Stimulated activated CD4-positive, alpha-beta T cell treated with anti-CD3 and anti-CD28 coated beads, Interleukin-1b, Interleukin-23, amount 100 ng/mL, for 1 hour (primary cell): ENCODE measurements around the gene KLHL29.

ENCODE experiments used
- DNase-seq, 2 donors: peaks; one replicate each; pipeline ENCODE4 v3.0.0-alpha.2; 2020; ENCODE audit warnings: low read depth in 2 of 2

The KLHL29 gene

DNA sequence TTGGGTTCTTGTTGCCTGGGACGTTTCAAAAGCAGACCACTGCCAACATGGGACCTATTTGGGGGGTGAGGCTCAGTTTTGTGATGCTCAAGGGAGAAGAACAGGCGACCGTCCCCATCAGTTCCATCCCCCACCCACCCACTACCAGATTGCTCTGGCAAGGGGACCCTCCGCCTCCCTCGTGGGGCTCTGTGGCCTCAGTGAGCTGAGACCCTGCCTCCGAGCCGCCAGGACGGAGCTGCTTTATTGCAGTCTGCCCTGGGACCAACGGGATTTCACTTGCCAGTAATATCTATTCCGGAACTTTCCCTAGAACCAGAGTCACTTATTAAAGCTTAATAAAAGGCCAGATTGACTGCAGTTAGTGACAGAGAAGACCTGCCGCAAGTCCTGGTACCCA is 146.3 kb downstream of the KLHL29 start:
- no peak for DNase-seq

DNA sequence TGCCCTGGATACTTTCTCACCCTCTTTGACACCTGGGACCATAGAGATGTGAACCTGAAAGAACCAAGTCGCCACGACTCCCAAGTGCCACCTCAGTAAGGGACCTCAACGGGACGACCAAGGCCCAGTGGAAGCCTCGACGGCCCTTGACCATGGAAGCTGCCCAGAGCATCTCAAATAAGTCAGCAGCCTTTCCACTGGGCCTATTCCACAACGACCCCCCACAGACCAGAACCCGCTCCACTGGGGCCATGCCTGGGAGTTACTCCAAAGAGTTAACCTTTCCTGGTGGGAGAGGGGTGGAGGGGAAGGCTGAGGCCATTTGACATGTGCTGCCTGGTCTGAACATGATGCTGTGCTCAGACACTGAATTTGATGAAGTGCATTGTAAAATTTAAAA is 146.9 kb downstream of the KLHL29 start:
- DNase-seq = no peak

DNA sequence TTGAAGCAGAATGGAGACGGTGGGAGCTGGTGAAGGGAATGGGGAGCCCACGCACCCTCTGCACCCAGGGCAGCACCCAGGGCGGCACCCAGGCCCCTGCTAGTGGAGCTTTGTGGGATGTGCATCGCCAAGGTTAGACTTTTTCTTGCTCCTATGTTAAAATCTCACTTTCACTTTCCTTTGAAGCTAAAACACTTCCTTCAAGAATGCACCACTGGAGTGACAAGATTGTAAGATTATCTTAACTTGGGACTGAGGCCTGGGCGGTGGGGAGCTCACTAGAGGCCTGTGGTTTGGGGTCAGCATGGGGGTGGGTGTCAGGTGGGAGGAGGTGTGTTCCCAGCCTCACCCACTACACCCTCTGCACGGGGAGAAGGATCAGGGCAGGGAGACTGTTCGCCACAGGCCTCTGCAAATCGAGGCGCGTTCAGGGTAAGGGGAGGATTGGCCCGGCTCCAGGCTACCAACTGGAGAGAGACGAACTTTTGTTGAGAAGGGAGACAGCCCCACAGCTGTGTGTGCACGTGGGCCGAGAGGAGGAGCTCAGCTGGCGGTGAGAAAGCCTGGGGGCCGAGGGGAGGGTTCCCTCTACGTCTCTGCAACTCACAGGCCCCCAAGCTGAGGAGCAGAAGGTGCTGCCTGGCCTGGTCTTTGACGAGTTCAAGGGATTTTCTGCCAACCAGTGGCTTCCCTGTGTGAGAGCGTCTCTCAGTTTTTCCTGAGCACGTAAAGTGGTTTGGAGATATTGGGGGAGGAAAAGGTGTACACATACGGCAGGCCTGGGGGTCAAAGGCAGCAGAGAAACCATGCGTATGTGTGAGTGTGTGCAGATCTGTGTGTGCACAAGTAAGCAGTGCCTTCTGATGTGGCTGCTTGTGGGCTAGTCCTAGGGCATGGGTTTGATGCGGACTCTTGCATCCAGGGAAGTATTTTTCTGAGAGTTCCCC is 147.7 kb downstream of the KLHL29 start:
- no peak for DNase-seq

DNA sequence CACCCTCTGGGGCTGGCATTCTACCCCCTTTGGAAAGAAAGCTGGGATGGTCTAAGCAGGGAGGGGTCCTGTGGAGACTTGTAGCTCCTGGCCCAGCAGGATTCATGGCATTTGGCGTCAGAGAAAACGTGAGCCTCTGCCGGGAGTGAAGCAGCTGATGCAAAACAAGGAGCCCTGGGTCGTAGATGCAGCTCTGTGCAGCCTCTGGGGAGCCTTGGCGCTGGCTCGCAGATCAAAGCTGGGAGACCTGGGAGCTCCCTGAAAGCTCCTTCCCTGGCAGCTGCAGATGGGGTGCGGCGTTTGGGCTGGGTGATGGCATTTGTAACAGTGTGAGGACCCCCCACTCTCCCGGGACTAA is 148.3 kb downstream of the KLHL29 start:
- DNase-seq = no peak

- DNase-seq = no peak
Observed at GRCh38 chr2:23534771-23535170, 149.8 kb downstream of the KLHL29 start.

DNA sequence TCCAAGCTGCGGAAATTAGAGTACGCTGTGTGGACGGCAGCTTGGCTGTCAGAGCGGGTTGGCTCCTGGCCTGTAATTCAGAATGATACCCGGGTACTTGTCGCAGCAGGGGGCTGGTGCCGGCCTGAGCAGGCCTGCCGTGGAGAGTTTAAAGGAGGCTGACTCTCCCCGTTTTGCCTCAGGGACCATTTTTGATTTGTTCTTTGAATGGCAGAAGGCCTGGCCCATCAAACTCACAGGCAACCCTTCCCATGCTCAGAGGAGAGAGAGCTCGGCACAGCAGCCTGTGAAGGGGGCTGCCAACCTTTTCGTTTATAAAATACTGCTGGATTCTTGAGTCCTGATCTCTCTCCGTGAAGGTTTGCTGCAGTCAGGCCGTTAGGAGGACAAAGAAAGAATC is 151.3 kb downstream of the KLHL29 start:
- DNase-seq = no peak

GRCh38 chr2:23537991-23538390 is 153.0 kb downstream of the KLHL29 start:
- DNase-seq = no peak

DNA sequence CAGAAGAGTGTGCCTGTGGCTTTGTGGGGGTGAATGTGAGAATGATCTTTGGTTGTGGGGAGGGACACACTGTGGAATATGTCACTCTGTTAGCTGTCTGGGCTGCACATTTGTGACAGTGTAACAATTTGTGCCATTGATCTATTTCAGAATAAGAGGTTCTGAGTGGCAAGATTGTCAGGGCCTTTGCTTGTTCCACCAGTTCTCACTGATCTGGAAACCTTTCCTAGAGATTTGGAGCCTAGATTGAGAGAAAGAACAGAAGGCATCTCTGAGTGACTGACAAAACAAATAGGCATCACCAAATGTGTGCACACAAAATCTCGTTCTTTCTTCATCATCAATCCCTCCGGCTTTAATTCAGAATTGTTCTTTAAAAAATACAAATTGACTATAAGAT is 153.6 kb downstream of the KLHL29 start:
- no peak for DNase-seq

DNA sequence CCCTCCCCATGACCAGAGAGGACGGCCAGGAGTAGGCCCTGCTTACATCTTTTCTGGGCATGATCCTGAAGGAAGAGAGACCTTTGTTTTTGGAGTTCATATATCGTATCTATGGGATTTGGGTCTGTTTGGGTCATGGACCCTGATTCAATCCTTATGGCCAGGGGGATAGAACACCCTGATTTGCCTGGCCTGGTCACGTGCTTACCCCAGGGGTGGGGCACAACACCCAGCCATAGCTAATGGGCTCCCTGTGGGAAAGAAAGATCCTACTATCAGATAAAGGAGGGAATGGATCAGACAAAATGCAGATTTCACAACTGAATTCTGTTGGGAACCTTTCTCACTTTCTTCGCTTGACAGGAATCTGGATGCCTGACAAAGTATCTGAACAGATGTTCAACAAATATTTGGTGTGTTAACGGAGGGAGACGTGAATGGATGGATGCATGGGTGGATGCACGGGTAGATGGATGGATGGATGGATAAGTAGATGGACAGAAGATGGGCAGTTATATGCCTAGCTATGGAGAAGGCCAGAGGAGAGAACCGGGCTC is 155.9 kb downstream of the KLHL29 start:
- no peak for DNase-seq

GRCh38 chr2:23541503-23542229 is 156.7 kb downstream of the KLHL29 start:
- no peak for DNase-seq

DNA sequence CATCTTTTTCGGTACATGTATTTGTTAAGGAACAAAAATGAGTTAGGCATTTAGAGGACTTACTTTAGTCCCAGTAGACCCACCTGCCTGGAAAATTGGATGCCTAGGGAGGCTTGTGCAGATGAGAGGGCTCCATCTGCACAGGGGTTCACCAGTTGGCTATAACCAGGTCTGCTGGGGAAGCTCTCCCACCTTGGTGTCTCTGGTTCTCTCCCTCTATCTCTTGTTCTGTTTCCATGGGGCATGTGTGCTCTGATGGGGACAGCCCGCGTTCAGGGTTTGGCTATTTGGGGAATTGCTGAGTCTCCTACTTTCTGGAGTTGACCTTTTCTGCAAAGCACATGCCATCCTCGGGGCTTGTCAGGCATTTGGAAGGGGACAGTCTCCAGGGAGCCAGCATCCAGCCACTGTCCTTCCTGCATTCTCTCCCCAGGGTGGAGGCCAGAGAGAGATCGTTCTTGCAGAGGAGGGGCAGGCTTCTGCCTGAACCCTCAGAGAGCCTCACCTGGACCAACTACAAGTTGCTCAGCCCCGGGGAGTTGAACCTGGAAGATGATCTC is 157.3 kb downstream of the KLHL29 start:
- DNase-seq = no peak

DNA sequence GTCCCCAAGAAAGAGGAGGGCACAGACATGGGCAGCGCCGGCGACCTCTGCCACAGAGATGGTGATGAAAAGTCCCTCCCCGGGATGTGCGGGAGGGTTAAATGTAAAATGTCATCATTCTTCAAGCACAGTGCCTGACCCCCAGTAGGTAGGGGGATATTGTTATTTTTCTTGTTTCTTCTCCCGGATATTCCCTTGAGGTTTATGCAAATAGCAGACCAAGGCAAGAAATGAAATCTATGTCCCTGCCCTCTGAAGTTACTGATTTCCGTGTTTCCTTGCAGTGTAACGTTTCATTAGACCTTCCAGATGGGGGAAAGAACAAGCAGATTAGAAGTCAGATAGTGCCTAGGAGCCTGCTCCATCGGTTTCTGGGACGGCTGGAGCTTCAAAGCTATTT is 158.3 kb downstream of the KLHL29 start:
- no peak for DNase-seq

- no peak for DNase-seq
Observed at GRCh38 chr2:23543728-23544127, 158.7 kb downstream of the KLHL29 start.

- DNase-seq = no peak
Observed at GRCh38 chr2:23544589-23545295, 159.8 kb downstream of the KLHL29 start.

DNA sequence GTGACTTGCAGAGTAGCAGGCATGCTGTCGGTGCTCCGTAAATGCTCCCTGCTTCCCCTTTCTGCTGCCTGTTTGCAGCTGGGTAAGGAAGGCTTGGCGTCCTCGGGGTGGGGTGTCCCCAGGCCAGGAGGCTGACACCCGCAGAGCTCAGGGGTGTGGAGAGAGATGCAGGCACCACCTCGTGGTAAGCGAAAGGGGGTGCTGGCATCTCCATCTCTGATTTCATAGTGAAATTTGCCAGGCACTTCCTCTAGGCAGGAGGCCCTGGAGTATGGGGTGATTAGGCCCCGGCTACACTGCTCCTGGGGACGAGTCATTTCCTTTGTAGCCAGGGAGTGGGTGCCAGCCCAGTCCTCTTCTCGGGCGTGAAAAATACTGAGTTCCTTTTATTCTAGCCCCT is 160.4 kb downstream of the KLHL29 start:
- no peak for DNase-seq

DNA sequence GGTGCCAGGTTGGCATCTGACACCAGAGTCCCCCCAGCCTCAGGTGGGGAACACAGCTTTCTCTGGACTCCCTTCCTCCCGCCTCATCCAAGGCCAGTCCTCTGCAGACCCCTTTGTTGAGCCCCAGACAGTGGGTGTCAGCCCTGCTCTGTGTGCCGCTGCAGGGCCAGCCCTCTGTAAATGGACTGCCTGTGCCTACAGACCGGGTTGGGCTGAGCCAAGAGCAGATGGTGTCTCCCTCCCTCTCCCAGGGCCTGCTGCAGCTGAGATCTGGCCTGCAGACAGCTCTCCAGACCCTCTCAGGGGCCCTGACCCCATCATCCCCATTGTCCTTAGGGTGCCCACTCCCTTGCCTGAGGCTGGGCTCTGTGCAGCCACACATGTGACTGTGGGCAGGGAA is 160.8 kb downstream of the KLHL29 start:
- DNase-seq = no peak

DNA sequence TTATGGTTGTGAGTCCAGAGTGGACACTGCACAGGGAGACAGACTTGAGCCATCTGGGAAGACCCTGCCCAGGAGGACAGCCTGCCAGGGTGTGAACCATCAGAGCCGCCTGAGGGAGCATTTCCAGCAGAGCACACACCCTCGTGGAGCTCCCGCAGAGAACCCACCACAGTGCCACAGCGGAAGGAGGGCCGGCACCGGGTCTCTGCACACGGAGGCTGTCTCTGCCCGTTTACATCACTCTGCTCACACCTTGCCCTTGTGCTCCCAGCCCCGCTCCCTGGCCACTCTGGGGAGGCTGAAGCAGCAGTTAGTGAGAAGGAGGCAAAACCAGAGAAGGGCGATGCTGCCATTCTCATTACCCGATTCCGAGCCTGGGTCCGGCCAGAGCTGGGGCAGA is 161.9 kb downstream of the KLHL29 start:
- DNase-seq = no peak

DNA sequence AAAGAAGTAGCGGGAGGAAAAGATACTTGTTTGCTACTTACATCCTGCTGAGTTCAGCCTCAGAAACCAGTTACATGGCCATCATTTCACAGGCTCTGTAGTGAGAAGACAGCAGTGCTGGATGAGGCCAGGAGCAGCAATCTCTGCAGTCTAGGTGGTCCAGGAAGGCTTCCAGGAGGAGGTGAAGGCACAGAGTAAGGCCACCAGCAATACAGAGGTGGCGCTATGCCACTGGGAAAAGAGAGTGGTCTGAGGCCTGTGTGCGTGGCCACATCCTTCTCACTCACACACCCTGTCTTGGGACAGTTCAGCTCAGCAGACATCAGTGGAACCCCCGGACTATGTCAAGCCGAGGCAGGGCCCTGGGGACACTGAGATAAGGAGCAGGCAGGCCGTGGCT is 162.7 kb downstream of the KLHL29 start:
- DNase-seq = no peak

DNA sequence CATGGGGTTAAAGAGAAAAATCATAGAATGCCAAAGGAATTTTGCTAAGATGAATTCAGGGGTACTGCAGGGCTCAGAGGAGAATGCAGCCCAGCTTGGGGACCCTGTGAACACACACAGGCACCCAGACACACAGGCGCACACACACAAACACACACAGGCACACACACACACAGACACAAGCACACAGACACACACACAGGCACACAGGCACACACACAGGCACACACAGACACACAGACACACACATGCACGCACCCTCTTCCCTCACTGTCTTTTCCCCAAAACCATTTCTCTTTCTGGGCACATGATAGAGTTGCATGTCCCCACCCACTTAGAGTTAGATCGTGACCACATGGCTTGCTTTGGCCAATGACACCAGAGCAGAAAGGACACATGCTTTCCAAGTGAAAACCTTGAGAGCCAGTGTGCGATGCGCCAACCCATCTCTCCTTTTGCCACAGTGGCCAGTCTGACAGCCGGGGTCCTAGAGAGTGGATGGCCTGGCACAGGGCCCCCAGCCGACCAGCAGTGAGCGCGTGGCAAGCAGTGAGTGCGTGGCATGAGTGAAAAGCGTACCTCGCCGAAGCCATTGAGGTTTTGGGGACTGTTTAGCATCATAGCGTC is 163.3 kb downstream of the KLHL29 start:
- DNase-seq = no peak

- no peak for DNase-seq
Observed at GRCh38 chr2:23549051-23549450, 164.1 kb downstream of the KLHL29 start.

GRCh38 chr2:23549821-23550530 is 165.0 kb downstream of the KLHL29 start:
- no peak for DNase-seq
